ENCODE data around the gene GASK1A. TPM values are rescaled to one million over a fixed set of nuclear protein-coding genes. Genes with fewer than 3 reads are reported as not detected.

Gene GASK1A
- total and polyA plus RNA-seq, 2 of the 8 experiments (the other 6 are each of a cell fraction or from before 2014, with no cell fraction given), result 4.7 to 7.9 TPM

GRCh38 chr3:43096761-43097160 is 117.7 kb downstream of the GASK1A start:
- Histone ChIP-seq H3K27ac (ENCODE audit: low read depth, low read length) (no peak overlapping the region), H2BK12ac (ENCODE audit: low read depth, low read length) (no peak overlapping the region)
- CTCF ChIA-PET (ENCODE audit: partially characterized antibody), result interaction anchor here (0.8 to 2.1 kb wide), 4 partner anchors 19 to 136 kb away, joined by 3 to 6 read pairs (median 4); no protein-coding TSS in a partner anchor

More at GRCh38 chr3:43096761-43097160, 117.7 kb downstream of the GASK1A start:
- H3K4ac ChIP-seq (replicated peaks; ENCODE audit: insufficient read length, low read depth, low read length), result no peak overlapping the region
- TF ChIP-seq ATF3 (IDR thresholded peaks at IDR 0.05; ENCODE audit: insufficient read depth, low read depth, low read length) (no peak), CHD2 (IDR thresholded peaks at IDR 0.05; ENCODE audit: low read length) (no peak), BCL11A (IDR thresholded peaks at IDR 0.05; ENCODE audit: low read depth in 2 of 2, low read length in 2 of 2) (no peak), CREB1 (IDR thresholded peaks at IDR 0.05) (no peak), SUZ12 (IDR thresholded peaks at IDR 0.05; ENCODE audit: low read length) (no peak), CBX5 (IDR thresholded peaks at IDR 0.05; ENCODE audit: low read depth, low read length) (no peak), POLR2A (IDR thresholded peaks at IDR 0.05; ENCODE audit: control extremely low read depth in 1 of 2, low read depth in 2 of 2, low read length in 2 of 2) (no peak)
- no peak overlapping the region for H3K18ac ChIP-seq (ENCODE audit: extremely low read depth, low read length)
- H3K36me3 ChIP-seq (ENCODE audit: control insufficient read depth in 2 of 4, insufficient read depth in 4 of 4, low read length in 3 of 4), result no peaks in the 10 kb centered on the region
- H3K56ac ChIP-seq (replicated peaks; ENCODE audit: insufficient read length, low read depth, low read length), result no peak overlapping the region
- H3K4me3 ChIP-seq (ENCODE audit: extremely low read depth in 1 of 4, insufficient read depth in 2 of 4, low read depth in 3 of 4, low read length in 4 of 4), result no peak overlapping the region
- H2BK120ac ChIP-seq (replicated peaks; ENCODE audit: low read depth, low read length), result no peak overlapping the region
- H3K79me1 ChIP-seq (ENCODE audit: low read depth, low read length), result no peaks in the 10 kb centered on the region; the same call in none of the 2 replicates
- no peak overlapping the region for H3K4me2 ChIP-seq (ENCODE audit: insufficient read depth in 1 of 2, low read depth in 2 of 2, low read length in 2 of 2)
- no peak for DNase-seq (ENCODE audit: low read depth in 1 of 2, low spot score in 2 of 2)
- H3K4me1 ChIP-seq (replicated peaks in 1 of 4; ENCODE audit: control insufficient read depth in 3 of 4, insufficient read depth in 4 of 4, low read length in 3 of 4), result no peaks in the 10 kb centered on the region
- peaks cover 0 to 6% of the 10 kb centered on the region in 2 experiments for H4K20me1 ChIP-seq (replicated peaks in 1 of 2; ENCODE audit: control insufficient read depth in 1 of 2, insufficient read depth in 2 of 2, low read length in 2 of 2)
- H3K9me3 ChIP-seq (ENCODE audit: insufficient read depth in 2 of 2, low read depth in 1 of 2, low read length in 1 of 2), result no peaks in the 10 kb centered on the region
- H2BK15ac ChIP-seq (ENCODE audit: low read length), result no peak overlapping the region
- H3K9ac ChIP-seq (replicated peaks in 1 of 4; ENCODE audit: extremely low read depth in 1 of 4, low read depth in 3 of 4, low read length in 3 of 4), result no peak overlapping the region
- H3K23ac ChIP-seq (ENCODE audit: insufficient read length), result no peak overlapping the region
- no peak overlapping the region for H2AFZ ChIP-seq (ENCODE audit: low read length)
- no peaks in the 10 kb centered on the region for H3K79me2 ChIP-seq (ENCODE audit: control insufficient read depth in 1 of 2, insufficient read depth in 2 of 2, low read length in 2 of 2)
- no peak for FAIRE-seq
- H2AK5ac ChIP-seq (ENCODE audit: low read depth, low read length), result no peak overlapping the region
- no peak overlapping the region for H4K91ac ChIP-seq (replicated peaks; ENCODE audit: insufficient read length, low read length)
- no peaks in the 10 kb centered on the region for H3K23me2 ChIP-seq (ENCODE audit: low read depth, low read length)
- no peak overlapping the region for H4K5ac ChIP-seq (ENCODE audit: insufficient read length, low read depth, low read length)
- 89% methylated on average over 3 of the region's 3 CpGs; no CpG with 5 or more reads in 1 of the 2 experiments for whole genome bisulfite sequencing, 2 experiments (ENCODE audit: extremely low coverage in 1 of 2, insufficient coverage in 1 of 2, insufficient read length in 1 of 2, insufficient replicate concordance in 2 of 2, low coverage in 1 of 2, low lambda C conversion rate in 2 of 2, missing lambda C conversion rate in 1 of 2)
- H4K8ac ChIP-seq (ENCODE audit: extremely low read depth, insufficient read depth, low read length), result no peak overlapping the region
- H3K14ac ChIP-seq (ENCODE audit: insufficient read length), result no peak overlapping the region
- no peaks in the 10 kb centered on the region for H3K27me3 ChIP-seq (replicated peaks in 1 of 4; ENCODE audit: control insufficient read depth in 3 of 4, extremely low read depth in 1 of 4, insufficient read depth in 3 of 4, low read length in 3 of 4)
- no peak overlapping the region for H2BK5ac ChIP-seq (ENCODE audit: low read depth, low read length)
- no peak overlapping the region for H2BK20ac ChIP-seq (ENCODE audit: low read length)
- POLR2A ChIA-PET (ENCODE audit: partially characterized antibody), result no interaction called here
